ENCODE data around the gene AMT. TPM values are rescaled to one million over a fixed set of nuclear protein-coding genes. Genes with fewer than 3 reads are reported as not detected.

AMT gene
- total and polyA plus RNA-seq, 9 donors: 6.4 to 23.7 (median 12.1) TPM

DNA sequence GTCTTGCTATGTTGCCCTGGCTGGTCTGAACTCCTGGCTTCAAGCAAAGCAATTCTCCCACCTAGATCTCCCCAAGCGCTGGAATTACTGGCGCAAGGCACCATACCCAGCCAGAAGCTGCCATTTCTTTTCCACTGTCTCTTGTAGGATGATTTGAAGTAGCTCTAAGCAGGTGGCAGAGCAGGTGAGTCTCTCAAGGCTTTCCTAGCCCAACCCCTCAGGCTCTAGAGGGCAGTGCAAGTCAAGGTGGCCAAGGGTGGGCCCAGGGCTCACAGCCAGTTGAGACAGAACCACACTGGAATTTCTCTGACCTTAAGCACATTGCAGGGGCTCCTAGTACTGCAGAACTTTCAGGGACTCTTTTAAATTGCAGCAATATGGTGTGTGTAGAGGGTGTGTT, 32.2 kb upstream of the AMT start:
- 92 to 98% (median 94%) methylated on average over 2 of the region's 2 CpGs for WGBS, 3 donors

GRCh38 chr3:49453621-49454020, 31.3 kb upstream of the AMT start:
- no peak overlapping the region for H3K4me3 ChIP-seq
- H3K9me3 ChIP-seq: no peaks in the 10 kb centered on the region
- no peaks in the 10 kb centered on the region for H3K36me3 ChIP-seq
- intact Hi-C loops (cut with DNase I): no loop called here
- 92 to 97% (median 94%) methylated on average over 4 of the region's 4 CpGs for WGBS, 3 donors
- H3K4me1 ChIP-seq (ENCODE audit: insufficient read depth): no peaks in the 10 kb centered on the region
- no peak for TF ChIP-seq POLR2A (IDR thresholded peaks at IDR 0.05)
- no peak for TF ChIP-seq EP300 (IDR thresholded peaks at IDR 0.05)
- TF ChIP-seq CTCF (IDR thresholded peaks at IDR 0.05): no peak
- H3K27ac ChIP-seq: no peak overlapping the region
- no peak for DNase-seq
- no peaks in the 10 kb centered on the region for H3K27me3 ChIP-seq

More for the DNA sequence above, 32.2 kb upstream of the AMT start:
- H3K4me3 ChIP-seq: no peak overlapping the region
- intact Hi-C loops (cut with DNase I): no loop called here
- no peaks in the 10 kb centered on the region for H3K4me1 ChIP-seq (ENCODE audit: insufficient read depth)
- TF ChIP-seq POLR2A (IDR thresholded peaks at IDR 0.05) (no peak), CTCF (IDR thresholded peaks at IDR 0.05) (no peak), EP300 (IDR thresholded peaks at IDR 0.05) (no peak)
- H3K36me3 ChIP-seq: no peaks in the 10 kb centered on the region
- H3K27me3 ChIP-seq: no peaks in the 10 kb centered on the region
- no peak overlapping the region for H3K27ac ChIP-seq
- H3K9me3 ChIP-seq: no peaks in the 10 kb centered on the region
- no peak for DNase-seq

- Histone ChIP-seq H3K9me3 (no peaks in the 10 kb centered on the region), H3K27me3 (no peaks in the 10 kb centered on the region), H3K36me3 (no peaks in the 10 kb centered on the region), H3K4me1 (ENCODE audit: insufficient read depth) (no peaks in the 10 kb centered on the region), H3K4me3 (no peak overlapping the region), H3K27ac (no peak overlapping the region)
- TF ChIP-seq CTCF (IDR thresholded peaks at IDR 0.05) (no peak), POLR2A (IDR thresholded peaks at IDR 0.05) (no peak), EP300 (IDR thresholded peaks at IDR 0.05) (no peak)
- DNase-seq: no peak
- intact Hi-C loops (cut with DNase I): loop anchor here (5.0 to 10.0 kb wide), 7 partner anchors 91 to 458 kb away; partner anchors contain the start of genes KLHDC8B (in 2 of the 4), CCDC71 (in 1 of the 4), GPX1 (in 1 of the 4) and P4HTM (in 1 of the 4)
- WGBS, 3 donors: 92 to 96% (median 94%) methylated on average over 5 of the region's 5 CpGs
Measured at GRCh38 chr3:49445391-49445790, 23.1 kb upstream of the AMT start.

DNA sequence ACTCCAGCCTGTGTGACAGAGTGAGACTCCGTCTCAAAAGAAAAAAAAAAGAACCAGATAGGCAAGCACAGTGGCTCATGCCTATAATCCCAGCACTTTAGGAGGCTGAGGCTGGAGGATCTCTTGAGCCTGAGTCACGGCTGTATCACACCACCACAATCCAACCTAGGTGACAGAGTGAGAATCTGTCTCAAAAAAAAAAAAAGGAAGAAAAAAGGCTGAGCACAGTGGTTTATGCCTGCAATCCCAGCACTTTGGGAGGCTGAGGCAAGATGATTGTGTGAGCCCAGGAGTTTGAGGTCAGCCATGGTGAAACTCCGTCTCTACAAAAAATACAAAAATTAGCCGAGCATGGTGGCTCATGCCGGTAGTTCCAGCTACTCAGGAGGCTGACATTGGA, 12.5 kb upstream of the AMT start:
- no peaks in the 10 kb centered on the region for H3K27me3 ChIP-seq
- WGBS, 3 donors: 79 to 90% (median 82%) methylated on average over 5 of the region's 5 CpGs
- H3K36me3 ChIP-seq: no peaks in the 10 kb centered on the region
- H3K4me1 ChIP-seq (ENCODE audit: insufficient read depth): no peaks in the 10 kb centered on the region
- H3K9me3 ChIP-seq: no peaks in the 10 kb centered on the region
- no peak overlapping the region for H3K27ac ChIP-seq
- intact Hi-C loops (cut with DNase I): loop anchor here in 1 of 4 donors (10.0 kb wide), 1 partner anchor 320 kb away; no protein-coding TSS in a partner anchor
- DNase-seq: no peak
- no peak for TF ChIP-seq POLR2A (IDR thresholded peaks at IDR 0.05)
- TF ChIP-seq EP300 (IDR thresholded peaks at IDR 0.05): no peak
- TF ChIP-seq CTCF (IDR thresholded peaks at IDR 0.05): no peak
- no peak overlapping the region for H3K4me3 ChIP-seq
